GM21717 (cell line): ENCODE measurements around the gene SELENOH.
"Not testable (repeated sequence)": the region's sequence is repeated elsewhere in the genome, so short reads cannot be mapped to it uniquely, and the experiment has no call there.

Experiments
- ATAC-seq: cut with Tn5 transposase; IDR thresholded peaks from one replicate; pipeline ENCODE4 v1.9.1; 2021; ENCODE audit warnings: mild to moderate bottlenecking, moderate library complexity; ENCODE audit not compliant: unreplicated experiment

The SELENOH gene, protein sequence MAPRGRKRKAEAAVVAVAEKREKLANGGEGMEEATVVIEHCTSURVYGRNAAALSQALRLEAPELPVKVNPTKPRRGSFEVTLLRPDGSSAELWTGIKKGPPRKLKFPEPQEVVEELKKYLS

DNA sequence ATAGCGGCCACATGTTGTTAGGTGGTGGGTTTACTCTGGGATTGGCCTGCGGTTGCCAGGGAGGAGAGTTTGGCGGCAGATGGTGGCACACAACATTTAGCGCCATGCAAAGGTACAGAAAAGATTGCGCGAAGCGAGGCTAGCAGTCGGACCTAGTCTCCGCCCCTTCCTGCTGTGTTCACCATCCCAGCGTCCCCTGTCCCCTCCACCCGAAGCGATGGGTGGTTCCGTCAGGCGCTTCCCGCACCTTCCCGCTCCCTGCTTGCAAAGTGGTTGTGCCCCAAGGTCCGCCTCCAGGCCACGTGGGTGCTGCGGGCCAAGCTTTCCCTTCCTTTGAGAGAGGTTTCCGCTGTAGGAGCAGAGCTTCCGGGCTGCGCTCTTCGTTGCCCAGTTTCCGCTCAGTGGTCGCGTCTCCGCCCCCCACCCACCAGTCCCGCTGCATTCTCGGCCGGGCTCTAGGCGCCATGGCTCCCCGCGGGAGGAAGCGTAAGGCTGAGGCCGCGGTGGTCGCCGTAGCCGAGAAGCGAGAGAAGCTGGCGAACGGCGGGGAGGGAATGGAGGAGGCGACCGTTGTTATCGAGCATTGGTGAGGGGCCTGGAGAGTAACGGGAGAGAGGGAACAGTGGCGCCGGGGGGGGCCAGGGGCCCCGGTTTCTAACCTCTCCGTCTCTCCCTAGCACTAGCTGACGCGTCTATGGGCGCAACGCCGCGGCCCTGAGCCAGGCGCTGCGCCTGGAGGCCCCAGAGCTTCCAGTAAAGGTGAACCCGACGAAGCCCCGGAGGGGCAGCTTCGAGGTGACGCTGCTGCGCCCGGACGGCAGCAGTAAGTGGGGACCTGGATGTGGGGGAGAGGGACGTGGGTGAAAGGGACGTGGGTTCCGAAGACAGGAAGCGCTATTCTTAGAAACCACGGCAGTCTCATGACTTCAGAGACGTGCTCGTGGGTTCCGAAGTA, at the start of gene SELENOH:
SELENOH (plus strand) TSS at position 360 of the 955 bp plus-strand sequence; CDS start at position 465, 105 bp downstream.
- ATAC-seq: peak; percentile 92

DNA sequence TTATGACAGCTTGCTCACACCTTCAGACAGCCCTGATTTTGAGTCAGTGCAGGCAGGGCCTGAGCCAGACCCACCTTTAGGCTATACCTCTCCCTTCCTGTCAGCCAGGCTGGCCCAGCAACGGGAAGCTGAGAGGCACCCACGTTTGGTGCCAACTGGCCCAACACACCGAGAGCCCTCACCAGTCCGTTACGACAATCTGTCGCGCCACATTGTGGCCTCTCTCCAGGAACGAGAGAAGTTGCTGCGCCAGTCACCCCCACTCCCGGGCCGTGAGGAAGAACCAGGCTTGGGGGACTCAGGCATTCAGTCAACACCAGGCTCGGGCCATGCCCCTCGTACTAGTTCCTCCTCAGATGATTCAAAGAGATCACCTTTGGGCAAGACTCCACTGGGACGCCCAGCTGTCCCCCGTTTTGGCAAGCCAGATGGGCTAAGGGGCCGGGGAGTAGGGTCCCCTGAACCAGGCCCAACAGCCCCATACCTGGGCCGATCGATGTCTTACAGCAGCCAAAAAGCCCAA, 42.4 kb upstream of the SELENOH start:
- no peak for ATAC-seq

DNA sequence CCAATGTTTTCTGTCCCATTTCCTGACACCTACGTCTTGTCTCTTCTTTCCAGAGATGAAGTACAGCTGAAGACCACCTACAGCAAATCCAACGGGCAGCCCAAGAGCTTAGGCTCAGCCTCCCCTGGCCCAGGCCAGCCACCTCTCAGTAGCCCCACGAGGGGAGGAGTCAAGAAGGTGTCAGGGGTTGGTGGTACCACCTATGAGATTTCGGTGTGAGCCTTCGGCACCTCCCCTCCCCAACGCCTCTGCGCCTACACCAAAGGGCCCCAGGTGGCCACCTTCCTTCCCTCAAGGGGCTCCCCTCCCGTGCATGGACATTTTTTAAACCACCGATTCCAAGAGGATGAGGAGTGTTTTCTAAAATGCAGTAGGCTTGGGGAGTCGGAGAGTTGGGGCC, 41.5 kb upstream of the SELENOH start:
- ATAC-seq: no peak

DNA sequence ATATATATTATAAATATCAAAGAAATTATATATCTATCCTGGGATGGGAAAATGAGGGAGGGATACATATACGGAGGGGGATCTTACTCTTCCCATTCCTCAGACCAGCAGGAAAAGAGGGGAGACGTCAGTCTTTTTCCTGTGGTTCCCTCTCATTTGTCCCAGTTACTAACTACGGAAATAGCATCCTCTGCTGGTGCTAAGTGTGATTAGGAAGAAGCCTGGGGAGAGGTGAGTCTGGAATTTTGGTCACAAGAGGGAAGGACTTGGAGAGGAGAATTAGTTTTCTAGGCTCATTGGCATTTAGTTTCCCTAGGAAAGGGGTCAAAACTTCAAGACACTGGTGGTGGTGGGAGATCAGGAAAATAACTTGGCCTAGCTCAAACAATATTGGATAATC, 40.9 kb upstream of the SELENOH start:
- no peak for ATAC-seq

DNA sequence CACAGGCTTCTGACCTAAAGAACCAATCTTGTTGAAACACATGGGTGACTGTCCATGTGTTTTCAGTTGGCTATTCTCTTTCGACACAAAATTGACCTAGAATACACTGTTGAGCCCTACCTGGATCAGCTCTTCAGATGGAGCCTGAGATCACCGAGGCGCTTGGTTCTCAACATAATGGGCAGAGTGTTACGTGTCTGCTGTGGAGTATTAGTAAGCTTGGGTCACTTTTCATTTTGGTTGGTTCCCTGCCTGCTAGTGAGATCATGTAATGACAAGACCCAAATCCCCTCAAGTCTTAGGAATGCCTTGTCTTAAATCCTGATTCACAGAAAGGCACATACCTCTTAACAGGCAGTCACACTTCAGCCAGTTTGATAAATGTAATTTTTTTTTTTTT, 38.0 kb upstream of the SELENOH start:
- no peak for ATAC-seq

DNA sequence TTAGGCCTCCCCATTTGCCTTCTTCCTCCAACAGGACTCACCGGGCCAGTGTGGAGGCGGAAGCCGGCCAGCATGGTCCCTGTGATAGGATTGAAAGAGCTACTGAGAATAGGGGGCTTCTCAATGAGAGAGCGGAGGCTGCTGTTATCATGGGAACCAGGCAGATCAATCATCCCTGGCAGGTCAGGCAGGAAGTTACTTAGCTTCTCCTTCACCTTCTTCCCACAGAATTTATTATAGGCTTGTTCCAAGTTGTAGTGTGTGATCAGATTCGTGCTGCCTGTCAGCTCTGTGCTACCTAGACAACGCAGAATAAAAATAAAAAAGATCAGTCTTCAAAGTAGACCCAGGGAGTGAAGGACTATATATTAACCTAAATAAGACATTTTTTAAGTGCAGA, 36.4 kb upstream of the SELENOH start:
- no peak for ATAC-seq

DNA sequence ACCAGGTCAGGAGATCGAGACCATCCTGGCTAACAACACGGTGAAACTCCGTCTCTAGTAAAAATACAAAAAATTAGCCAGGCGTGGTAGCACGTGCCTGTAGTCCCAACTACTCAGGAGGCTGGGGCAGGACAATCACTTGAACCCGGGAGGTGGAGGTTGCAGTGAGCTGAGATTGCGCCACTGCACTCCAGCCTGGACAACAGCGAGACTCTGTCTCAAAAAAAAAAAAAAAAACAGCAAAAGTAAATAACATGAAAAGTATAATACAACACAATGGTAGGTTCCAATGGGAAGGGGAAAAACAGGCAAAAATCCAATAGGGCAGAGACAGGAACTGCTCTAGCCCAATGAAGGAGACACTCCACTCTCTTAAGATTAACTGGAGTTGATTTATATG, 35.9 kb upstream of the SELENOH start:
- not testable (repeated sequence) for ATAC-seq

DNA sequence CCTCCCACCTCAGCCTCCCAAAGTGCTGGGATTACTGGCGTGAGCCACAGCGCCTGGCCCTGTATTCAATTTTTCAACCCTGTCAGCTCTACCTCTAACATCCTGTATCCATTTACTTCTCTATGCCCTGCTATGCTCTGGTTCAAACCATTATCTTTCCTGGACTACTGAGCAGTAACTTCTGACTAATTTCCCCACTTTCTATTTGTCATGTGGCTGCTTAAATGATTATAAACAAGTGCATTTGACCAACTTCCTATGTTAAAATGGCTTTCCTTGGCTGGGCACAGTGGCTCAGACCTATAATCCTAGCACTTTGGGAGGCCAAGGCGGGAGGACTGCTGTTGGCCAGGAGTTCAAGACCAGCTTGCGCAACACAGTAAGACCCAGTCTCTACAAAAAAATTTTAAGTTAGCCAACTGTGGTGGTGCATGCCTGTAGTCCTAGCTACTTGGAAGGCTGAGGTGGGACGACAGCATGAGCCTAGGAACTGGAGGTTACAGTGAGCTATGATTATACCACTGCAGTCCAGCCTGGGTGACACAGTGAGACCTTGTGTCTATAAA, 31.4 kb upstream of the SELENOH start:
- ATAC-seq: no peak

DNA sequence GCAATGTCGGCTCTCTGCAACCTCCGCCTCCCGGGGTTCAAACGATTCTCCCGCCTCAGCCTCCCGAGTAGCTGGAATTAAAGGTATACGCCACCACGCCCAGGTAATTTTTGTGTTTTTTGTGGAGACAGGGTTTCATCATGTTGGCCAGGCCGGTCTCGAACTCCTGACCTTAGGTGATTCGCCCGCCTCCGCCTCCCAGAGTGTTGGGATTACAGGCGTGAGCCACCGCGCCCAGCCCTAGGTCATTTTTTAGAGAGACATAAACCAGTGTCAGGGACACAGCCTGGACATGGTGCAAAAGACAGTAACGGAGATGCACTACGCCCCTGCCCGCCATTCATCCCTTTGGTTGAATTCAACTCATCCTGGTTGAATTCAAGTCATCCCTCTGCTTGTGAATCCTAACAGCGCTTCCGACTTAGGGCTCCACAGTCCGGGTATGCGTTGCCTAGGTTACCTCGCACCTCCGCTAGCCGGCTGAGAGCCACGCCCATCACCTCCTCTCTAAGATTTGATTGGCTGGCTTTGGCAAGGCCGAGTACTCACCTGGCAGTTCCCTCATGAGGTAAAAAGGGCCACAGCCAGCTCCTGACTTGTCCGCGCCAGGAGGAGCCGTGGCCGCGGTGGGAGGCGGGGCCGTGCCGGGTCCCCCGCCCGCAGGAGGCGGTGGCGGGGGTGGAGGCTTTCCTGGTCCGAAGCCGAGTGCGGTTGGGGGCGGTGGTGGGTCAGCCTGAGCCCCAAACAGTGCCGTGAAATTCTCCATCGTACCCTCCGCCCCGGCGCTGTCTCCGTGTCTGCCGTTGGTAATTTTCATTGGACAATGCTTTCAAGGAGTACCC, 29.7 kb upstream of the SELENOH start, which contains the start of gene MED19:
MED19 (minus strand) TSS at position 802 of the 842 bp plus-strand sequence; CDS start at position 766, 36 bp downstream.
- peak; percentile 47 for ATAC-seq

DNA sequence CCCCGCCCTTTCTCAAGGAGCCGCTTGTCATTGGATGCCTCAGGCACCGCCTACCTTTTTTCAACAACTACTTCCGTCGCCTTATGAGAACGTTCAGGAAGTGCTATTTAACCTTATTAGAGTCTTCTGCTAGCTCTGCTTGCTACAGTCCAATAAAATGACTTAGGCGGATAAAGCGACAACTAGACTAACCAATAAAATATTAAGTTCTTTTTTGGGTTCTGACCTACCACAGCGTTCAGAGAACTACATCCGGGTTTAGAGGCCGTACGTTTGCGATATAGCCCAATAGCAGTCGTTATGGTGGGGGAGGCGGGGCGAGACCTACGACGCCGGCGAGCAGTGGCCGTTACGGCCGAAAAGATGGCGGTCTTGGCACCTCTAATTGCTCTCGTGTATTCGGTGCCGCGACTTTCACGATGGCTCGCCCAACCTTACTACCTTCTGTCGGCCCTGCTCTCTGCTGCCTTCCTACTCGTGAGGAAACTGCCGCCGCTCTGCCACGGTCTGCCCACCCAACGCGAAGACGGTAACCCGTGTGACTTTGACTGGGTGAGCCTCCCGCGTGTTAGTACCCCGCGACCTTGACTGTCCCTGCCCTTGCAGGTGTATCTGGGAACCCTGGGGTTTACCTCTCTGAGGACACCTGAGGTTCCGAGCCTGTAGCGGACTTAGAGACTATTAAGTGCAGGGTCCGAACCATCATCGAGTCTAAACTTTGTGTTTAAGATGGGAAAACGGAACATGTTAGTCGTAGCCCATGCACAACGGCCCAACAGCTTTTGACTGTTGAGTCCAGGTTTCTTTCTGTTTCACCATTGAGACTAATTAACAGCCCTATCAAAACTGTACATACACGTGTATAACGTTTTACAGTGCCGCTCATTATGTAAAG, 28.8 kb upstream of the SELENOH start, which contains the start of gene TMX2:
TMX2 (plus strand) TSS at position 338 of the 895 bp plus-strand sequence; CDS start at position 364, 26 bp downstream.
- ATAC-seq: peak; percentile 96

DNA sequence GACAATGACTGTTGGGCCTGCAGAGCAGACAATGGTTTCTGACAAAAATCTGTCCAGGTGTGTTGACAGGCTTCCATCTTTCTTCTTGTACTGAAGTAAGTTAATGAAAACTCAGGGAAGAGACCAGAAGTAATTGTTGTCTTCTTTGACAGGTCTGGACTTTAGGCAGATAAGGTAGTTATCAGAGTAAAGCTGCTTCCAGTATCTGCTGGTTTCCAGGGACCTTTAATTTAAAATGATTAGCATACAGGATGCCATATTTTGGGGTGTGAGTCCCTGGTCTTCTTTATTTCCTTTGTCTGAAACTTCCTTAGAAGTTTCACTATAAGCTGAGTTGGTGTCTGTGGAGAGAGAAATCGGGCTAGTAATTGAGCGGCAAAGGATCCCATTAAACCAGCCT, 27.5 kb upstream of the SELENOH start:
- no peak for ATAC-seq

DNA sequence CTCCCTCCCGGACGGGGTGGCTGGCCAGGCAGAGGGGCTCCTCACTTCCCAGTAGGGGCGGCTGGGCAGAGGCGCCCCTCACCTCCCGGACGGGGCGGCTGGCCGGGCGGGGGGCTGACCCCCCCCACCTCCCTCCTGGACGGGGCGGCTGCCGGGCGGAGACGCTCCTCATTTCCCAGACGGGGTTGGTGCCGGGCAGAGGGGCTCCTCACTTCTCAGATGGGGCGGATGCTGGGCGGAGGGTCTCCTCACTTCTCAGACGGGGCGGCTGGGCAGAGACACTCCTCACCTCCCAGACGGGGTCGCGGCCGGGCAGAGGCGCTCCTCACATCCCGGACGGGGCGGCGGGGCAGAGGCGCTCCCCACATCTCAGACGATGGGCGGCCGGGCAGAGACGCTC, 24.6 kb upstream of the SELENOH start:
- not testable (repeated sequence) for ATAC-seq

DNA sequence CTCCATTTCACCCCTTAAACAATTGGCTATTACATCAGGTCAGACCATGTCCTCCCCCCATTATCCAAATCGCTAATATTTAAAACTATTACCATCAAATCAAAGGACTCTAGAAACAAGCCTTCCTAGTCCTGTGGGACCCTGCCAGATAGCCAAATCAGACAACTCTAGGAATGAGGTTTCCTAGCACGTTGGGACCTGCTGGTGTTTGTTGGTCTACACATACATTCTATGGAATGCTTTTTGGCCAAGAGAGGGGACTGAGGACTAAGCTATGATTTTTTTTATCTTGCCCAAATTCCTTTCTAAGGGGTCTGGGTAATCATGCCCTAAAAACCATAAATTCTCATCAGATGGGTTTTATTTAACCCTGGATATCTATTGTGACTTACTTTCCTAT, 14.1 kb upstream of the SELENOH start:
- no peak for ATAC-seq

DNA sequence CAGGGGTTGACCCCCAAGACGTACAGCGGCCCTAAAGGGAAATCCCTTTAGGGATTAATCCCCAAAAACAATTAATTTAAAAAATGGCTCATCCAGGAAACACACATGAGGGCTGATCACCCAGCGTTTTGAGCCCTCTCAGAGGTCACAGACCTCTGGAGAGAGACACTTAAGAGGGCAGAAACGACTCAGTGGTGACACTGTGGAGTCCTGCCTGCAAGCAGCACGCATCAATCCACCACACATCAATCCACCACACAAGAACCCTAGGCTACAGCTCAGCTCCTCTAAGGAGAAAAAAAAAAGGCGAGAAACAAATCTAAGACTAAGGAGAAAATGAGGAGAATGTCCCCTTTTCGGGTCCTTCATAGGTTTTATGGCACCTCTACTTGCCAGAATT, 12.5 kb upstream of the SELENOH start:
- no peak for ATAC-seq

DNA sequence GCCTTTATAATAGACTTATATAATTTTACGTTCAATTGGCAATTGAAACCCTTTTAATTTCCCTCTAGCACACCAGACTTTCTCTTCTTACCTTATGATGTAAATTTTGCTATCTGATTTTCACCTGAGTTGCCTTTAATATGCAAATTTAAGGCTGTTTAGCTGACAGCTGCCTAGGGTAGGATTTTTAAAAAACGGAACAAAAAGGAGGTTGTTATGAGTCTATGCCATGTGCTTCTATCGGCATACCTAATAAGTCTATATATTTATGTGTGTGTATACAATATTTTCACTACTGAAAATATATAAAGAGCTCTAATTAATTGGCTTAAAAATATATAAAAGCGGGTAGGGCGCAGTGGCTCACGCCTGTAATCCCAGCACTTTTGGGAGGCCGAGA, 11.8 kb upstream of the SELENOH start:
- ATAC-seq: no peak

DNA sequence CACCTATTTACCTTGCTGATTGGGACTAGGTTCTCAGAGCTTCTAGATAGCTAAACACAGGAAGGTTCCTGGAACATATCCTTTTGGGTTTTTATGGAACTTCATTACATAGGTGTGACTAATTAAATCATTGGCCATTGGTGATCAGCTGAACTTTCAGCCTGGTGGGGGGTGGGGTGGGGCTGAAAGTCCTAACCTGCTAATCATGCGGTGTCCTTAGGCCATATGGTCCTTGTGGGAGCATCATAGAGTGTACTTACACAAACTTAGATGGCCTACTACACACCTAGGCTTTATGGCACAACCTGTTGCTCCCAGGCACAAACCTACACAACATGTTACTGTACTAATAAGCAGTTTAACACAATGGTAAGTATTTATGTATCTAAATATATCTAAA, 8.6 kb upstream of the SELENOH start:
- no peak for ATAC-seq

DNA sequence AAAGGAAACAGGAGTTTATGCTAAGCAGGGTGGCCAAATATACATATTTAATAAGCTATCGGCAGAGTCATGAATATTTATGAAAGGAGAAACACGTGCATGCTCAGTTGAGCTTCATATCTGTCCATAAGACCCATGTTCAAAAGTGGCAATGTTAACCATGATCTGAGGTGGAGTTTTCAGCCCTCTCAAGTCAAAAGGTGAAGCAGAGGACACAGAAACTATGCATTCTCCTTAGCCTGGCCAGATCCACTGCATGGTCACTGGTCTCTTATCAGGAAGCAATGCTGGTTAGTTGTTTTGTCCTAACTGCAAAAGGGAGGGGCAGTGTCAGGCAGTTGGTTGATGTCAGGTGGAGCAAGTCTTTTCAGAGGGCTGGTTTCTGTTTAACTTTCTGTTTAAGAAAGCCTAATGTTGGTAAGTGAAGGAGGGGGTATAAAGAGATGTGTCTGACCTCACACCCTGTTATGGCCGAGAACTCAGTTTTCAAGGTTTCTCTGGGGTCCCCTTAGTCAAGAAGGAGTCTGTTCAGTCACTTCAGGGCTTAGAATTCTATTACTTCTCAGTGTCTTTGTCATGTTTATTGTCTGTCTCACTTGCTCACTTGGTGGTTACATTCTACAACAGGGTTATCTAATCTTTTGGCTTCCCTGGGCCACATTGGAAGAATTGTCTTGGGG, 5.5 kb upstream of the SELENOH start:
- ATAC-seq: no peak

DNA sequence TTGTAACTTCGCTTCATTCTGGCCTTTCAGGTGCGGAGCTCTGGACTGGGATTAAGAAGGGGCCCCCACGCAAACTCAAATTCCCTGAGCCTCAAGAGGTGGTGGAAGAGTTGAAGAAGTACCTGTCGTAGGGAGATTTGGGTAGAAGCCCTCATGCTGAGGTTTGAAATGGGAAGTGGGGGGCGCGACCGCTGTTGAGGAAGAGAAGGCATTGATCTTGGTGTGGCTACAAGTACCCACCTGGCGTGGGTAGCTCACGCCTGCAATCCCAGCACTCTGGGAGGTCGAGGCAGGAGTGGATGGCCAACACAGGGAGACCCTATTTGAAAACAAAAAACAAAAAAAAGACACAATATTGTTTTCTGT, 779 bp downstream of the SELENOH start:
- ATAC-seq: no peak

DNA sequence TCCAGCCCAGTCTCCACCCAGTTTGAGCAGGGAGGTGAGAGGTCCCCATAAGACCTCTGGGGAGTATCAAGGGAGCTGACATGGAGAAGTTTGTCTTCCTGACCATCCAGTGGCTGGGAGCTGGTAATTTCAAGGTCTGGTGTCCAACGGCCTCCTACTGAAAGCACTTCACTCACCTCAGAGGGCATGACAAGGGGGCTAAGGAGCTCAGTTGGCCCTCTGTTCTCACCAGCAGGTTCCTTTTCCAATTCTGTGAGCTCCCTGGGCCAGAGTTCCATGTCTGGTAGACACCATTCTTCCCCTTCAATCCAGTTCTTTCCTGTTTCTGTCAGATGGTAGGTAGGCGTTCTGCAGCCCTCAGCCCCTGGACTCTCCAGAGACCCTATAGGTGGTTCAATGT, 3.1 kb downstream of the SELENOH start:
- no peak for ATAC-seq
